ENCODE data around the gene CCDC180.
"Not testable (repeated sequence)": the region's sequence is repeated elsewhere in the genome, so short reads cannot be mapped to it uniquely, and the experiment has no call there.

CCDC180 gene

GRCh38 chr9:97307500-97308163, at the start of gene CCDC180:
Gene CCDC180, plus strand, starts transcription at chr9:97307659. Its CDS starts 405 bp downstream, at chr9:97308064.
- peak; percentile 39 for DNase-seq

- DNase-seq: not testable (repeated sequence)
Measured at GRCh38 chr9:97259834-97260514, 47.5 kb upstream of the CCDC180 start.

GRCh38 chr9:97271292-97271691, 36.2 kb upstream of the CCDC180 start:
- DNase-seq: no peak

DNA sequence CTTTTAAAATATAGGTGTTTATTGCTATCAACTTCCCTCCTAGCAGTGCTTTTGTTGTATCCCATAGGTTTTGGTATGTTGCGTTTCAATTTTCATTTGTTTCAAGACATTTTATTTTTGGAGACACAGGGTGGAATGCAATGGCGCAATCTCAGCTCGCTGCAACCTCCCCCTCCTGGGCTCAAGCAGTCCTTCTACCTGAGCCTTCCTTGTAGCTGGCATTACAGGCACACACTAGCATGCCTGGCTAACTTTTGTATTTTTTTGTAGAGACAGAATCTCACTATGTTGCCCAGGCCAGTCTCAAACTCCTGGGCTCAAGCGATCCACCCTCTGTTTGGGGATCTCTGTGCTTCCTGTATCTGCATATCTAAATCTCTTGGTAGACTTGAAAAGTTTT, 35.4 kb upstream of the CCDC180 start:
- DNase-seq: no peak

- DNase-seq: no peak
Measured at GRCh38 chr9:97276310-97276852, 31.1 kb upstream of the CCDC180 start.

DNA sequence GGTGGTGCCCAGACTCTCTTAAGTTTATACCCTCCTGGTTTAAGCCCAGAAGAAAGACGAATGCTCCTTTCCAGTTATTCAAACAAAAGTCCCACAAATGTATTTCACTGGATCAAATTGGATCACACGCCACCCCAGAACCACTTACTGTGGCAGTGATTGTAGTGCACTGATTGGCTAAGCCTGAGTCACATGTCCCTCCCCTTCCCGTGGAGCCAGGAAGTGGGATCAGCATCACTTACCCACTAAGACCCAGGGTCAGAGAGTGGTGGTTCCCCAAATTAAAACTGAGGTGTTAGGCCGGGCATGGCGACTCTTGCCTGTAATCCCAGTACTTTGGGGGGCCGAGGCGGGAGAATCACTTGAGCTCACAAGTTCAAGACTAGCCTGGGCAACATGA, 29.5 kb upstream of the CCDC180 start:
- no peak for DNase-seq

- no peak for DNase-seq
Measured at GRCh38 chr9:97280755-97281330, 26.6 kb upstream of the CCDC180 start.

DNA sequence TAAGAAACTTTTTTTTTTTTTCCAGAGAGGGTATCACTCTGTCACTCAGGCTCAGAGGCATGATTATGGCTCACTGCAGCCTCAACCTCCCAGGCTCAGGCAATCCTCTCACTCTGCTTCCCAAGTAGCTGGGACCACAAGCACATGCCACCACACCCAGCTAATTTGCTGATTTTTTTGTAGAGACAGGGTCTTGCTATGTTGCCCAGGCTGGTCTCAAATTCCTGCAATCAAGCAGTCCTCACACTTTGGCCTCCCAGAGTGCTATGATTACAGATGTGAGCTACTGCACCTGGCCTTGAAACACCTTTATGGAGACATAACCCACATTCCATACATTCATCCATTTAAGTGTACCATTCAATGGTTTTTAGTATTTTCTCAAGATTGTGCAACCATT, 23.7 kb upstream of the CCDC180 start:
- no peak for DNase-seq

GRCh38 chr9:97284798-97285197, 22.7 kb upstream of the CCDC180 start:
- DNase-seq: no peak

DNA sequence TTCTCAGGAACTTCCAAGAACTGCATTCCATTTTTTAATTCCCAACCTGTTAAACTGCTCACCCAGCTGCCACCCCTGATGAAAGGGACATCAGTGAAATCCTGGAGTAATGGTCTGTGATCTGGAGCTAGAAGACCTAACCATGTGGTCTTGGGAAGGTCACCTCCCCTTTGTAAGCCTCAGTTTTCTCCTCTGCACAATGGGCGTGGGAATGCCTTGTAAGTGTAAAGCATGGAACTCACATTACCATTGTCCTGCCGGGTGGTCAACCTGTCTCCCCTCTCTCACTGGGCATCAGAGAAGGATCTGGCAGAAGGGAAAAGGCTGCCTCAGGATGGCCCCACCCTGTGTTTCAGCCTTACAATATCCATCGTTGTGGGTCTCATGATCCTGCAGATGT, 15.3 kb upstream of the CCDC180 start:
- no peak for DNase-seq

DNA sequence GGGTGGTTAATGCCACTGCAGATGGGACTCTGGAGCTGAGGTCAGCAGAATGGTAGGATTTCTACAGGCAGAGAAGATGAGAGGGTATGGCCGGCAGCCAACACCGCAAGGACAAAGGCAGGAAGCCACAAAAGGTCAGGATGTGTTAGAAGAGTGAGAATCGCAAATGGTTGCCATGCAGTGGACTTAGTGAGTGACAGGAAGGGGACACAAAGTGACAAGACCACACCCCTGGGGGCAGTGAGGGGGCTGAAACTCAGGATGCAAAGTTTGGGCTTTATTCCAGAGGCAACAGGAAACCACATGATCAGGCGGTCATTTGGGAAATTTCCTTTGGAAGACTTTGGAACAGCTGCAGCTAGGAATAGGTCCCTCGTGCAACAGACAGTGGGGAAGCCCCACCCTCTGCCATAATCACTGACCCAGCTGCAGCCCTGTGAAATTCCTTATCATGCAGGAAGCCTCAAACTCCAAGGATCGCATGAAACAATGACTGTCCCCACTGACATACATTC, 14.2 kb upstream of the CCDC180 start:
- DNase-seq: peak; percentile 57

DNA sequence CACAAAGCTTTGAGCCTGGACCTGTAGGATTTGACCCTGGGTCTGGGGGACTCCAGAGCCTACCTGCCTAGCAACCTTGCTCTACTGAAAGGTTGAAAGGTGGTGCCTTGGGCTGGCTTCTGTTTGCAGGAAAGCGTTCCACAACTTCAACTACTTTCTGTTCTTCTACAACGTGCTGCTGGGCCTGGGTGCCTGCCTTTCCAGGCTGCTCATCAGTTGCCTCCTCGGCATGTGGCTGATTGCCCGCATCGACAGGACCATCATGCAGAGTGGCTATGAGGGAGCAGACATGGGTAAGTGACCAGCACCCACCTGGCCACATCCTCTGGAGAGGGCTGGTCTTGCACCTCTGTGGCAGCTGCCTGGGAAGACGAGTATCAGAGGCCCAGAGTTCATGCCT, 13.6 kb upstream of the CCDC180 start:
- no peak for DNase-seq

GRCh38 chr9:97297889-97298288, 9.6 kb upstream of the CCDC180 start:
- DNase-seq: no peak

- DNase-seq: no peak
Measured at GRCh38 chr9:97299809-97300414, 7.5 kb upstream of the CCDC180 start.

GRCh38 chr9:97300586-97300985, 6.9 kb upstream of the CCDC180 start:
- no peak for DNase-seq

- DNase-seq: no peak
Measured at GRCh38 chr9:97301974-97302373, 5.5 kb upstream of the CCDC180 start.

- DNase-seq: no peak
Measured at GRCh38 chr9:97304586-97304985, 2.9 kb upstream of the CCDC180 start.

GRCh38 chr9:97305501-97306298, 1.8 kb upstream of the CCDC180 start:
- DNase-seq: no peak

- peak; percentile 87 for DNase-seq
Measured at GRCh38 chr9:97307091-97307490, 368 bp upstream of the CCDC180 start.

- DNase-seq: no peak
Measured at GRCh38 chr9:97309260-97309659, 1.8 kb downstream of the CCDC180 start.

- no peak for DNase-seq
Measured at GRCh38 chr9:97310023-97310422, 2.6 kb downstream of the CCDC180 start.

DNA sequence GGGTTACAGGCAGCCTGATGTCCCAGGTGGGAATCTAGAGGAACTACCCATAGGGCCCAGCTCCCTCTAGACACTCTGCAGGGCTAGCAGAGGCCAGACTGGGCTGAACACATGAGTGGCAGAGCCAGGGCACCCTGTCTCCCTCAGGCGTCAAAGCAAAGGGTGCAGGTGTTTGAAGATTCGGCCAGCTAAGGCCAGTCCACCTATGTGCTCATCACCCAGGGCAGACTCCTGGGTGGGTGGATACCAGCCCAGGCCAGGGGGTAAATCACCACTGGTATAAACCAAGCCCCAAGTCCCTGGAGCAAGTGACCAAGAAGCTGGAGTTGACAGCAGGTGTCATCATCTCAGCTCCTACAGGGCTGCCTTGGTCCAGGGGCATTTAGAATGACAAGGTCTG, 3.4 kb downstream of the CCDC180 start:
- DNase-seq: no peak

Data from NCI-H69 (cell line).